Measurements from ENCODE around the gene ORMDL3.
"Not testable (repeated sequence)": the region's sequence is repeated elsewhere in the genome, so short reads cannot be mapped to it uniquely, and the experiment has no call there.

ORMDL3 gene

DNA sequence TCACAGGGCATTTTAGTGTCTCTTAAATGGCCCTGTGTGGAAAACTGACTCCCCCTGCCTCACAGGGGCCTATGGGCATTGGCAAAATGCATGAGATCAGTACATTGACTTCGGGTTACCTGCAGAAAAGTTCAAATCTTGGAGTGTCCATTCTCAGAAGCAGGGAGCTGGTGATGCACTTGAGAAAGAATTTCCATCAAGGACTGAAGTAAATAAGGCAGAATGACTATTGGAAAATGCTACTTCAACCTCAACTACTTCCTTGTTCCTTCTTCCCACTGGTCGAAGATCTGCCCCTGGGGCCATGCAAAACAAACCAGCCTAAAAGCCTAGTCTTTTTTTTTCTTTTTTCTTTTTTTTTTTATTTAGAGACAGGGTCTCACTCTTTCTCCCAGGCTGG is 21.6 kb upstream of the ORMDL3 start:
- DNase-seq: no peak

DNA sequence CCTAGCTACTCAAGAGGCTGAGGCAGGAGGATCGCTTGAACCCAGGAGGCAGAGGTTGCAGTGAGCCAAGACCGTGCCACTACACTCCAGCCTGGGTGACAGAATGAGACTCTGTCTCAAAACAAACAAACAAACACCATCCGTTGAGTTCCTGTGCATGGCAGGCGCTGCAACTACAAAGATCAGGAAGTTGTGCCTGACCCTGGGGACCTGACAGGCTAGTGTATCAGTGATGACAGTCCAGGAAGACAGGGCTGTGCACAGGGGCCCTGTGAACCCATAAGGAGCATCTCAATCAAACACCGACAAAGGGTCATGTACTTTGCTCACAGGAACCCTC is 21.1 kb upstream of the ORMDL3 start:
- DNase-seq: not testable (repeated sequence)

DNA sequence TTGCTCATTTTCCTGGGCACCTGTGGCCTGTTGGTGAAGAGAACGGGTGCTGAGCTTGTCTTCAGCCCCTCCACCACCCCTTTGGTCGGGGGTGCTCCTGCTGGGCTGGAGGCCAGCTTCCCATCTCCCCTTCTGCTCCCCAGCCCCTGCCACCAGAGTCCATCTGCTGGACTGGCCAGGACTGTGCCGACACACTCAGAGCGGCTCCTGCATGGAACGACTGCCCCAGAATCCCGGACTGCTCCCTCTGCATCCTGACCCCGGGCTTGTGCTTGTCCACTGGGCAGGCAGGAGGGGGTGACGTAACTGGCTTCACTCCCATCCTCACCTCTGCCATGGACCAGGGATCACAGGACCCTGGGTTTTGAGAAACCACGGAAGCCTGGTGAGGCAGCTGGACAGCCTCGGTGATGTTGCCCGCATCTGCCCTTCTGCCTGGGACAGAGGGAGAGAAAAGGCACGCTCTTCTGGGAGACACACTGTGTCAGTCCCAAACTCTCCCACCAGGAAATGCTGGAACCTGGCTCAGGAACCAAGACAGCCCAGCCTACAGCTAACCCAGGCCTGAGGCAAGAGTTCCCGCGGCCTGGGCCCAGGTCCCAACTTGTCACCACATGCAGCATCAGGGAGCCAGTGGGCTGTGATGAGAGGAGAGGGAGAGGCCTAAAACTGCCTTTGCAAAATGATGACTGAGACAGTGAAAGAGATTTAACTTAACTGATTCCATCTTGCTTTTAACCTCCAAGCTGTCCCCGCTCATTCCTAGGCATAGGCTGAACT is 19.3 kb upstream of the ORMDL3 start:
- no peak for DNase-seq

DNA sequence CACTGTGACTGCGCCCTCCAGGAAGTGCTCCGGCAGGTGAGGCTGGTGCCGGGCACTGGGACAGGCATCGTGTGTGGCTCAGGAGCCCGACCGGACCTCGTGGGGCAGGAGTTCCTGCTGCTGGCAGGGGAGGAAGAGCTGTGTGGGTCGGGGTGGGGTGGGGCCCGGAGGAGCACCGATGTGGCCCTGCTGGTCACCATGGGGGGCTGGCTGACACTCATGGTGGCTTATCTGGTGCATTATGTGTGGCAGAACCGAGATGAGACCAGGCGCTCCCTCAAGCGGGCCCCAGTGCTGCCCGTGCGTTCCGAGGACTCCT is 17.0 kb upstream of the ORMDL3 start:
- DNase-seq: no peak

DNA sequence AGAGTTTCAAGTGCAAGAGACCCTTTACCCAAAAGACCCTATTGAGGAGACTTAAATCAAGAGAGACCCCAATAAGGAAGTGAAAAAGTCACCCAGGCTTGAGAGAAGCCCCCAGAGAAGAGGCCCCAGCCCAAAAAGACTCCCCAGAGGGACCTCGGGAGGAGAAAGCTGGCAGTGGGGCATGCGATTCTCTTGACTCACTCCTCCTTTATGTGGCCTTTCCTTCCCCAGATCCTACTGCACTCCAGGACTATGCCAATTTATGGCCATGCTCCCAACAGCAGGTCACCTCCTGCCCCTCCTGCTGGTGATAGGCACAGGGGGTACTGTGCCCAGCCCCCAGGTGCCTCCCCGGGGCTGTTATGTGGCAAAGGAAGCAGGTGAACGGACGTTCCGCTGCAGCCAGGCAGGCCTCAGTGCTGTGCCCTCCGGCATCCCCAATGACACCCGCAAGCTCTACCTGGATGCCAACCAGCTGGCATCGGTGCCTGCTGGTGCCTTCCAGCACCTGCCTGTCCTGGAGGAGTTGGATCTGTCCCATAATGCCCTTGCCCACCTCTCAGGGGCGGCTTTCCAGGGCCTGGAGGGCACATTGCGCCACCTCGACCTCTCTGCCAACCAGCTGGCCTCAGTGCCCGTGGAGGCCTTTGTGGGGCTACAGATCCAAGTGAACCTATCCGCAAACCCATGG is 16.4 kb upstream of the ORMDL3 start:
- no peak for DNase-seq

DNA sequence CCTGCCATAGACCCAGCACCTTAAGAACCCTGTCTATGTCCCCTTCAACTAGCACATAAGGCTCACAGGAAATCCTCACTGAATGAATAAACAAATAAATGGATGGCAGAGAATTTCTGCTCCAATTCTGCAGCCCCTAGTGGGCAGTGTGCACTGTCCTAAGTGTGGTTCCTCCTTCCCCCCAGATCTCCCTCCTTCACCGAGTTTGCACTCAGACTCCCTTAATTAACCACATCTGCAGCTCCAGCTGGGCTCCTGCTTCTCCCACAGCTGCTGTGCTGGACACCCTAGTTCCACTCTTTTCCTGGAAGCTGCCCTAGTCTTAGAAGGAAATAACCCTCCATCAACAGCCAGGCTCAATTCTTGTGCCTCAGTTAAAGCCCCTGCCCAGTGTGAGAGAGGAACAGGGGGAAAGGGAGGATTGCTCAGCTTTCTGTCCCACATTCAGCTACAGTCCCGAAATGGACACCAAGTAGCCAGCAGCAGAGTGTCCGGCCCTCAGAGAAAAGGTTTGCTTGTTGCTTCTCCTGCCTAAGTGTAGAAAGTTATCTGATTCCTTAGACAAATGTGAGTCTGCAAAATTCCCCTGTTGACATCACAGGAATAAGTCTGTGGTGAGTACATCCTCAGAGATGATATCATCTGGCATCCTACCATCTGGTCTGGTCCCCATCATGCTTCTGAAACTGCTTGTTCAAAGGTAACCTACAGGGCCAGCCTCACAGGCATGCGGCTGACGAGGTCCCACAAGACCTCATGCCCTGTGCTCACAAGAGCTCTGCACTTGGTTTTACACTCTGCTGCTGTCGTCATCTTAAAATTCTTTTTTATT is 12.4 kb upstream of the ORMDL3 start:
- no peak for DNase-seq

DNA sequence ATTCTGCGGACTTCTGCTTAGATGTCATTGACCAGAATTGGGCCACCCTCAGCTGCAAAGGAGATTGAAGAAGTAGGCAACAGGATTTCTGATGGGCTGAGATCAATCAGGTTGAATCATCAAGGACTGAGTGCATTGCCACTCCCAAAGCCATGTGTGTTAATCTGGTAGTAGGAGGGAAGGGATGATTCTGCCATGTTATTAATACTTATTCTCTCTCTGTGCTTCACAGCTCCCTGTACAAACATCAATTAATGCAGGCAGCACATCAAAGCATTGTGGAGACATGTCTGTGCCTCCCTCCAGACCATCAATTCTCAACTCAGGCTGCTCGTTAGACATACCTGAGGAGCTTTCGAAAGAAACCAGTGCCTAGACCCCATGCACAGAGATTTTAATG is 11.7 kb upstream of the ORMDL3 start:
- DNase-seq: no peak

DNA sequence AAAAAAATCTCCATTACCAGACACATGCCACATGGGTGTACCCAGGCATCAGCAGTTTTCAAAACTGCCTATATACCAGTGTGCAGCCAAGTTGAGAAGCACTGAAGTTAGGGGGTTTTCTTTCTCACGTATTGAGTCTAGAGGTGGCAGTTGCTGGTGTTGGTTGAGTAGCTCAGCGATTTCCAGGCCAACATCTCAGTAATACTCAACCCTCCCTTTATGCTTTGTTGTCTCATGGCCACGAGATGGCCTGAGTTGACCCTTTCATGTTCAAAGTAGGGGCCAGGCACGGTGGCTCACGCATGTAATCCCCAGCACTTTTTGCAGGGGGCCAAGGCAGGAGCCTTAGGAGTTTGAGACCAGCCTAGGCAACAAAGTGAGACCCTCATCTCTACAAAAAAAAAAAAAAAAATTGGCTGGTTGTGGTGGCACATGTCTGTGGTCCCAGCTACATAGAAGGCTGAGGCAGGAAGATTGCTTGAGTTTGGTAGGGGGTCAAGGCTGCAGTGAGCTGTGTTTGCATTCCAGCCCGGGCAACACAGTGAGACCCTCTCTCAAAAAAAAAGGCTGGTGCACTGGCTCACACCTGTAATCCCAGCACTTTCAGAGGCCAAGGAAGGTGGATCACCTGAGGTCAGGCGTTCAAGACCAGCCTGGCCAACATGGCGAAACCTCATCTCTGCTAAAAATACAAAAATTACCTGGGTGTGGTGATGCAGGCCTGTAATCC is 10.9 kb upstream of the ORMDL3 start:
- no peak for DNase-seq

DNA sequence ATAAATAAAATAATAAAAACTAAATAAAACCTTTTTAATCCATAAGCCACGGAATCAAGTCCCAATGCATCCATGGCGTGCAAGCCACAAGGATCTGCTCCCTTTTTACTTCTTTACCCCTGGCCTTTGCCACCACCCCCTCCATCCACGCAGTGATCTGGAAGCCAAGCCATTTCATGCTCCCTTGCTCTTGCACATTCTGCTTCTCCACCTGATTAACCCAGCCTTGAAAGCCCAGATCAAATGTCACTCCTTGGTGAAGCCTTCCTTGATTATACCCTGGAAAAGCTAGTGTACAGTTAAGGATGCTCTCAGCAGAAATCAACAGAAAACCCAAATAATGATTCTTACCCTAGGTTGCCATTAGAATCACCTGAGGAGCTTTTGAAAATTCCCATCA is 10.0 kb upstream of the ORMDL3 start:
- DNase-seq: no peak

DNA sequence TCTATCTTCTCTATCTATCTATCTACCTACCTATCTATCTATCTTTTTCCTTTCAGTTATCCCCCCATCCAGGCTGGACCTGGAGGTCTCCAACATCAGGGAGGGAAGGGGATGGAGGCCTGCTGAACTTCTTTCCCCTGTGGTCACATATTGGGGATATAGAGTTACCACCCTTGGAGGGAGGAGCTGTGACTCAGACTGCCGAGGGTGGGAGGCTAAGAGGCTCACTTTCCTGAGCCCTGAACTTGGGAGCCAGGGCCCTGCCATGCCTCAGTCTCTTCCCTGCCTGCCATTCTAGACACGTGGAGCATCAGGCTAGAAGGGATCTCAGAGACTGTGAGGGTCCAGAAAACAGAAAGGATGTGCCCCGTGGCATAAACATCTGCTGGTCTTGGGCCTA is 8.5 kb upstream of the ORMDL3 start:
- DNase-seq: no peak

DNA sequence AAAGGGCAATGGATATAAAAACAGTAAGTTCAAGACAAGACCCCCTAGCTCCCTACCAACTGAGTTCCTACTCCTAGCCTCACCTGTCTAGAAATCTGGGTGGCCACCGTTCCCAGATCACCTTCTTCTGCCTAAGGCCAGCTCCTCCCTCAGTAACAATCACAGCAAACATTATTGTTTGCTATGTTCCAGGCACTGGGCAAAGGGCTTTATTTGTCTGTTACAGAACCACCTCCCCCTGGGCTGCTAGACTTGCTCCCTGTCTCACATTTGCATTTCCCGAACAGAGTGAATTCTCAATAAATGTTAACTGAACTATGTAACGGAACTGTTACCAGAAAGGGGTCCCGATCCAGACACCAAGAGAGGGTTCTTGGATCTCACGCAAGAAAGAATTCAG is 6.9 kb upstream of the ORMDL3 start:
- DNase-seq: no peak

DNA sequence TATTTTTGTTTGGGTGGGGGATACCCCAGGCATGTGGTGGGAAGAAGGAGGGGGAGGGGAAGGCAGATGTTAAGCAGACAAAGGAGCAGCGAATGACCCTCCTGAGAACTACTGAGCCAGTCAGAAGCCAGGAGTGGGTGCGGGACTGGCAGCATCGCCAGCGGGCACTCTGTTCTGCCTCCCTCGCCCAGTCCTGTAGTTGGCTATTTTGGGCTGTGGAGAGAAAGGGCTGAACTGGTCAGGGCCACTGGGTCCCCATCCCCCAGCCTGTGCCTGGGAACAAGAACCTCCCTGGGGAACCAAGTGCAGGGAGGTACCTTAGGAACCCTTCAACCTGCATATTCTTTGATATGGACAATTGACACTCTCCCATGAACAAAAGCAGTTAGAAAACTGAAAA is 6.5 kb upstream of the ORMDL3 start:
- no peak for DNase-seq

DNA sequence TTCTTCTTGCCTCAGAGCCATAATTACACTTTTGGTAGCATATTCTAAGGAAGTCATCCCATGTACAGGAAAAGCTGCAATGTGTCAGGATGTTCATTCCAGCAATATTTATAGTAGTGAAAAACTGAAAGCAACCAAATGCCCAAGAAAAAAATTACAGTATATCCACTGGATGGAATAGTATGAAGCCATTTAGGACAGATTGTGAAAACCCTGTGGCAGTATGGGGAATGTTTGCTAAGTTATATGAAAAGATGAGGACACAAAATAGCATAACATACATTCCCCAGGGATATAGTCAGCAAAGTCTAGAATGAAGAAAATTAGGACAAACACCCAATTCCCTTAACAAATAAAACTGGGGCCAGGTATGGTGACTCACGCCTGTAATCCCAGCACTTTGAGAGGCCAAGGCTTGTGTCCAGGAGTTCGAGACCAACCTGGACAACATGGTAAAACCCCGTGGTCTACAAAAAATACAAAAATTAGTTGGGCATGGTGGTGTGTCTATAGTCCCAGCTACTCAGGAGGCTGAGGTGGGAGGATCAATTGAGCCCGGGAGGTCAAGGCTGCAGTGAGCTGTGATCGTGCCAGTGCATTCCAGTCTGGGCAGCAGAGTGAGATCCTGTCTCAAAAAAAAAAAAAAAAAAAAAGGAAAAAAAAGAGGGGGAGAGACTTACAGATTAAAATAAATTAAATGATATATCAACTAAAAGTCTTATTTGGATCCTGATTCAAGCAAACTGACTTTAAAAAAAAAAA is 2.4 kb upstream of the ORMDL3 start:
- no peak for DNase-seq

DNA sequence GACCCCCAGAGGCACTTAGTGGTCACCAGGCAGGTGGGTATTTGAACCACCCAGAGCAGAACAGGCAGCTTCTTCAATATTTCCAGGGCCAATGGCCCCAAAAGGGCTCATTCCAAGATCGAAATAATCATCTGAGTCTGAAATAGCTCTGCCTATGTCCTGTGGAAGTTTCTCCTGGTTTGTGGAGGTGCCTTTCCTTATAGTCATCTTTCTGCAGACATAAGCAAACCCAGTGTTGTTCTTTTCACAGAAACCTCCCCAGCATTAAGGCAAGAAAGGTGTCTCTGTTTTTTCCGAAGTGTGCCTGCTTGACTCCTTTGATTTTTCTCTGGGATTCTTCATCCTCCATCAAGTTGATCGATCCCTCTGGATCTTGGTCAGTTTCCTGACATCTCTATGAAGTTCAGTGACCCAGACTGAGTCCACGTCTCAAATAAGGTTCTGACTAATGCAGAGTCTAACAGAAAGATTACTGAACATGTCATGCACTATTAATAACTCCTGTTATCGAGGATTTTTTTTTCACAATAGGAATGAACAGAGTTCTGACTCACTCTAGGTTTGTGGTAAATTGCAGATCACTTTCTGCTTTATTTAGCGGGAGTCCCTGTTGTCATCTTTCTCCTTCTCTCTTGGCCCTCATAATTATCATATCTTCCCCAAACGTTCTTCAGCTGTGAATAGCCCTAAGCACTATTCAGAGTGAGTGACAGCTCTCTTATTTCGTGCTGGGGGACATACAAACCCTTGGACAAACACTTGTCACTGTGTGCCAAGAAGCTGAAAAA is 1.7 kb upstream of the ORMDL3 start:
- no peak for DNase-seq

DNA sequence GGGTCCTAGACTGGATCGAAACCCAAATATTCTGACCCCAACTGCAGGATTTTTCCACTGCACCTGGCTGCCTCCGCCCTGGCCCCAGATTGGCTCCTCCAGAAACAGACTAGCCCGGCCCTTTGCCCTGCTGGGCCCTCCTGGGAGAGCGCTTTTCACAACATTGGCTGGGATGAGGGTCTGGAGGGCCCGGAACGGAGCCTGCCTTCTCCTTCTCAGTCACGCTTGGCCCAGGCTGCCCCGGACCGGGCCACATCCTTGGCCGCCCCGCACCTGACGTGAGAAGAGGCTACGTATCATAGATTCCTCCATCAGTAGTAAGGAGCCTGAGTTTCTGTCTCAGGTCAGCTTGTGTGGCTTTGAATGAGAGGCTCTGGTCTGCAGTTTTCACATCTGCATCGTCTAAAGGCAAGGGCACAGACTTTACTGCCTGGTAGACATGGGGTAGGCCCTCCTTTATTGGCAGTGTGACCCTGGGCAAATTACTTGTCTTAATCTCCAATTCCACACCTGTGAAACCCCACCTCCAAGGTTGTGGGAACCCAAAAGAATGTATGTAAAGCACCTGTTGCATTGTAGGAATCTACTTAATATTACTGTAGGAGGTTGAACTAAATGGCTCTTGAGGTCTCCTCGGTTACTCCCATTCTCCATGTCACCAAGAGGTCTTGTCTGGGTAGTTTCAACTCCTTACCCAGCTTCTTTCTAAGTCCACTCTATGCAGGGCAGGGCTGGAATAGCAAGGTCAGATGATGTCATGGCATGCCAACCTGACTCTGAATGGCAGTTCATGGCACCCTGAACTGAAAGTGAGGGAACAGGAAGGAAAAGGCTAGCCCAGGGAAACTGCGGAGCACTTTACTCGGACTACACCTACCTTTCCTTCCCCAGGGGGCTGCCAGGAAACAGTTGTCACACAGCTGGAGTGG is 792 bp upstream of the ORMDL3 start:
- DNase-seq: no peak

DNA sequence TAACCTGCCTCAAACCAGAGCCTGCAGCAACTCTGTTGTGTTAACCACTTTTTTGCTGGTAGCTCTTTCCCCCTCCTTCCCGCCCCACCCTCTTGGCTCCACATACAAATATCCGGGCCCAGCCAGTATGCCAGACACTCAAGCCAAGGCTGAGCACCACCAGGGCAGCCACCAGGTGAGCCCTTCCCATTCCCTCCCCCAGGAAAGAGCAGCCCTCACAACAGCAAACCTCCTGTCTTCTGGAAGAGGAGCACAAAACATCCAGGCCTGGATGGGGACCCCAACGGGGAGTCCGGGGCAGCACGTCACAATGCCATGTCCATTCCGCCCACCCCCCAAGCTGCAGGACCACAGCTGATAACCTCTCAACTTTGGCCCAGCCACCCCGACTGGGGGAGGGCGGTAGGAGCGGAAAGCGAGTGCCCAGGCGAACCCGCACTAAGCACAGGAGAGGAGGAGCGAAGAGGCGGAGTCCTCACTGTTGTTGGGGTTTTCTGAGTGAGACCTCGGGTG is 757 bp downstream of the ORMDL3 start:
- DNase-seq: no peak

DNA sequence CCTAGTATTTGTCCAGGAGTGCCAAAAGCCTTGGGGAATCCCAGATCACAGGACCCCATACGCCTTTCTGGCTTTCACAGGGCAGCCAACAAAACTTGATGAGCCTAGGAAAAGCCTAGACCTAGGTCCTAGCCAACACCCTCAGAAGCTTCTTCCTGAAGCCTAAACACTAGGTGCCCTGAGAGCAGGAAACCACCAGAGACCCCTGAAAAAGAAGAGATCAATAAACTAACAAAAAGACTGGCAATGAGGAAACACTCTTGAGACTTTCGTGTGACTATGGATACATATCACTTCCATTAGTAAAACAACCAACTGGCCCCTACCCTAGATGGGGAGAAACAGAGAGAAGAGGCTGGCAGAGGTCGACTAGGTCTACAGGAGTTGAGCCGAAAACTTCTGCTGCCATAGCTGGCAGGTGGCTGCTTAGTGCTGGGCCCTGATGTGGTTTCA is 1.2 kb downstream of the ORMDL3 start:
- no peak for DNase-seq

DNA sequence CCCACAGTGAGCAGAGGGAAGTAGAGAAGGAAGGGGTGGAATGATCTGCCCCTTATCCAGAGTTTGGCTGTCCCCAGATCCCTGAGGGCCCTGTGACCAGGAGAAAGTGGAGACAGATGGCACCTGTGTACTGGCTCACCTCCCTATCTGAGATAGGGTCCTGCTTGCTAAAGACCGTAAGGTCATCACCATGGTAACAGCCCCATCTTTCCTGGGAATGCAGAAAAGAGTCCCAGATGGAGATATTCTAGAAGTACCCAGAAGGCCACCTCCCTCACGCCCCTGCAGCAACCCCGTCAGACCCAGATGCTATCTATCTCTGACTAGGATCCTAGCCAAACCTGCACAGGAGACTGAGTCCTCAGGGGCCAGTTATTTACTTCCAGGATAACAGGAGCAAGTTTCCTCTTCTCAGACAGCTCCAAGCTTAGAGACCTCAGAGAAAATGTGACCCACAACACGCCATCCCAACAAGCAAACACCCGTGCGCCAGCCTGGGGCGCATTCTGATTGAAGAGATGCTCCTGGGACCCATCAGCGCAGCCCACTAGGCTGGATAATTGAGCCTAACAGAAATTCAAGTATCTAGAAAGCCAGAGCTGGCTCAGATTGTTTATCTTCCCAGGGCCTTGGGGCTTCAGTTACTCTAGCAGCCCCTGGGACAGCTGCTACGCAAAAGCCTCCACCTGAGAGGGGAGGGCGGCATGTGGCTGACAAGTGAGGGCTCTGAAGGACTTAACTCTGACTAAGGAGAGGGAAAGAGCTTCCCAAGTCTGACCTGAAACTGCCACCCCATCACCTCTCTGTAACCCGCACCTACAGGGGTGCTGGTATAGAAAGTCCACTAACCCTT is 1.9 kb downstream of the ORMDL3 start:
- no peak for DNase-seq

DNA sequence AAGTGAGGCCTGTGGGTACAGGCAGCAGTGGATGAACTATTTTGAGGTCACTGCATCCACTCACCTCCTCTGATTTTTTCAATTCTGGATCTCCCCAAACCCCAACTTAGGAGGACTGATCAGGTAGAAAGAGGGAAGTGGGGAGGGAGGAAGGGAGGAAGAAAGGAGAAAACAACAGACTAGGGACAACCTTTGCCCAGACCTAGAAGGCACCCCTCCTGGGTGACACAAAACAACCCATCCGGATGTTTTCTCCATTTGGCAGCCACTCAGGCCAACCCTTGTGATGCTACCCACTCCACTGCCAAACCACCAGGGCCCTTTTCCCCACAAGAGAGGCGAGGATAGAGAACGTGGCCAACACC is 2.7 kb downstream of the ORMDL3 start:
- DNase-seq: no peak
